Activated T-cell treated with anti-CD3 and anti-CD28 coated beads for 48 hours (primary cell): Measurements from ENCODE around the gene FPGS.
"Not testable (repeated sequence)": the region's sequence is repeated elsewhere in the genome, so short reads cannot be mapped to it uniquely, and the experiment has no call there.

Experiments used
- DNase-seq: peaks from one replicate; pipeline ENCODE4 v3.0.0-alpha.2; 2020; ENCODE audit warnings: low read depth

Gene FPGS

GRCh38 chr9:127771570-127772189 is 31.0 kb upstream of the FPGS start:
- DNase-seq = no peak

GRCh38 chr9:127772603-127773002 is 30.1 kb upstream of the FPGS start:
- DNase-seq = no peak

- no peak for DNase-seq
These were observed 29.4 kb upstream of the FPGS start for GRCh38 chr9:127773272-127773671.

- no peak for DNase-seq
These were observed 28.7 kb upstream of the FPGS start for GRCh38 chr9:127773981-127774380.

GRCh38 chr9:127776195-127776923 is 26.3 kb upstream of the FPGS start:
- DNase-seq = peak; percentile 60

GRCh38 chr9:127776924-127777289 is 25.8 kb upstream of the FPGS start:
- DNase-seq = no peak

GRCh38 chr9:127777368-127777980 is 25.2 kb upstream of the FPGS start:
- no peak for DNase-seq

- DNase-seq = peak; percentile 37
These were observed 24.2 kb upstream of the FPGS start, which contains the start of gene SH2D3C for GRCh38 chr9:127778280-127779135. SH2D3C (minus strand) TSS chr9:127778666; CDS start chr9:127778627, 39 bp downstream.

GRCh38 chr9:127779136-127779981 is 23.3 kb upstream of the FPGS start:
- peak; percentile 53 for DNase-seq

GRCh38 chr9:127780126-127780885 is 22.4 kb upstream of the FPGS start:
- DNase-seq = no peak

GRCh38 chr9:127780909-127781308 is 21.8 kb upstream of the FPGS start:
- DNase-seq = not testable (repeated sequence)

GRCh38 chr9:127781806-127782205 is 20.9 kb upstream of the FPGS start:
- DNase-seq = no peak

- peak; percentile 67 for DNase-seq
These were observed 19.3 kb upstream of the FPGS start for GRCh38 chr9:127783111-127784008.

GRCh38 chr9:127785023-127785932 is 17.4 kb upstream of the FPGS start:
- DNase-seq = peak; percentile 86

GRCh38 chr9:127785933-127786772 is 16.5 kb upstream of the FPGS start, which contains the start of gene CDK9:
CDK9 (plus strand) TSS chr9:127786034; CDS start chr9:127786149, 115 bp downstream.
- DNase-seq = peak; percentile 97

GRCh38 chr9:127786773-127787104 is 15.9 kb upstream of the FPGS start:
- no peak for DNase-seq

- peak; percentile 73 for DNase-seq
These were observed 14.2 kb upstream of the FPGS start for GRCh38 chr9:127788337-127789011.
